H1 (cell line): Measurements from ENCODE around the gene ZBTB22. TPM values are rescaled to one million over a fixed set of nuclear protein-coding genes. Genes with fewer than 3 reads are reported as not detected.

Source experiments
- microRNA-seq, 2 experiments: library from miRNA; unstranded; fragments of <30 nt; microRNA quantifications; one replicate each; pipeline versions ENCODE4 to v1.2.0, GENCODE V29; 2016 to 2020; ENCODE audit warnings: borderline microRNAs expressed in 2 of 2, borderline number of aligned reads in 2 of 2, borderline replicate concordance in 1 of 2
- polyA plus RNA-seq, 7 experiments: library from polyadenylated mRNA; depleted of rRNA in 3 of 7; stranded (reverse) in 5 of 7; unstranded in 2 of 7; fragments of >200 nt in 5 of 7; fragments of 200-250 nt in 2 of 7; gene quantifications; 1 replicate in 5 of 7; 2 replicates in 1 of 7; 4 replicates in 1 of 7; pipeline versions ENCODE4 v1.2.1 to v1.2.3, GENCODE V29; 2011 to 2013; ENCODE audit warnings: missing spikeins in 2 of 7, mixed read lengths in 2 of 7
- total RNA-seq: library from RNA; stranded (reverse); fragmentation: NEBNext Ultra II Directional; extraction: Animal tissue kit (Norgen Biotek cat#: 25700); gene quantifications from 2 replicates; pipeline ENCODE4 v1.2.1, GENCODE V29; 2021

ZBTB22 gene
- total and polyA plus RNA-seq, 2 of the 8 experiments (the other 6 are each of a cell fraction or from before 2014, with no cell fraction given): 7.4 to 9.9 TPM

Small RNAs within 50 kb of the gene (microRNA-seq; reads per million reads assigned to microRNA genes)
- 0 to 0.20 reads per million in 2 experiments for gene MIR6834
- gene MIR6873: 0 to 0.20 reads per million in 2 experiments

Other genes with a start within 250 kb of the ZBTB22 start
- gene HLA-DPA1, start 244.1 kb downstream of the ZBTB22 start, total RNA-seq: 6.2 and 6.8 TPM in 2 replicates
- 8.4 and 13.1 TPM in 2 replicates for gene HLA-DPA1, start 244.1 kb downstream of the ZBTB22 start, polyA plus RNA-seq (2011; rRNA removed)
- 32.3 and 37.8 TPM in 2 replicates for gene HLA-DPB1, start 241.8 kb downstream of the ZBTB22 start, total RNA-seq
- gene HLA-DPB1, start 241.8 kb downstream of the ZBTB22 start, polyA plus RNA-seq (2011; rRNA removed): 58.8 and 62.8 TPM in 2 replicates
- 2.8 and 3.5 TPM in 2 replicates for gene COL11A2, start 125.3 kb downstream of the ZBTB22 start, total RNA-seq
- gene COL11A2, start 125.3 kb downstream of the ZBTB22 start, polyA plus RNA-seq (2011; rRNA removed): 3.8 and 4.7 TPM in 2 replicates
- gene RXRB, start 117.1 kb downstream of the ZBTB22 start, total RNA-seq: 17.8 and 18.1 TPM in 2 replicates
- 13.0 and 13.9 TPM in 2 replicates for gene RXRB, start 117.1 kb downstream of the ZBTB22 start, polyA plus RNA-seq (2011; rRNA removed)
- 120 and 123 TPM in 2 replicates for gene SLC39A7, start 116.9 kb downstream of the ZBTB22 start, total RNA-seq
- gene SLC39A7, start 116.9 kb downstream of the ZBTB22 start, polyA plus RNA-seq (2011; rRNA removed): 63.3 and 70.2 TPM in 2 replicates
- gene HSD17B8, start 113.1 kb downstream of the ZBTB22 start, total RNA-seq: 3.3 and 3.6 TPM in 2 replicates
- 17.1 and 22.0 TPM in 2 replicates for gene HSD17B8, start 113.1 kb downstream of the ZBTB22 start, polyA plus RNA-seq (2011; rRNA removed)
- gene RING1, start 109.2 kb downstream of the ZBTB22 start, total RNA-seq: 26.0 and 27.4 TPM in 2 replicates
- 16.4 and 26.0 TPM in 2 replicates for gene RING1, start 109.2 kb downstream of the ZBTB22 start, polyA plus RNA-seq (2011; rRNA removed)
- 35.0 and 36.5 TPM in 2 replicates for gene VPS52, start 45.9 kb downstream of the ZBTB22 start, total RNA-seq
- 86.3 and 89.7 TPM in 2 replicates for gene VPS52, start 45.9 kb downstream of the ZBTB22 start, polyA plus RNA-seq (2011; rRNA removed)
- gene RPS18, start 45.7 kb downstream of the ZBTB22 start, total RNA-seq: 2,791 and 2,796 TPM in 2 replicates
- 4,466 and 7,099 TPM in 2 replicates for gene RPS18, start 45.7 kb downstream of the ZBTB22 start, polyA plus RNA-seq (2011; rRNA removed)
- gene B3GALT4, start 40.6 kb downstream of the ZBTB22 start, total RNA-seq: 3.0 and 4.2 TPM in 2 replicates
- gene B3GALT4, start 40.6 kb downstream of the ZBTB22 start, polyA plus RNA-seq (2011; rRNA removed): 2.2 and 3.2 TPM in 2 replicates
- 91.0 and 99.4 TPM in 2 replicates for gene WDR46, start 28.5 kb downstream of the ZBTB22 start, total RNA-seq
- 69.7 and 71.3 TPM in 2 replicates for gene WDR46, start 28.5 kb downstream of the ZBTB22 start, polyA plus RNA-seq (2011; rRNA removed)
- 93.3 and 95.7 TPM in 2 replicates for gene PFDN6, start 28.1 kb downstream of the ZBTB22 start, total RNA-seq
- gene PFDN6, start 28.1 kb downstream of the ZBTB22 start, polyA plus RNA-seq (2011; rRNA removed): 32.0 and 33.5 TPM in 2 replicates
- gene RGL2, start 18.8 kb downstream of the ZBTB22 start, total RNA-seq: 58.1 and 63.2 TPM in 2 replicates
- gene RGL2, start 18.8 kb downstream of the ZBTB22 start, polyA plus RNA-seq (2011; rRNA removed): 80.3 and 124 TPM in 2 replicates
- gene TAPBP, start 3.7 kb downstream of the ZBTB22 start, total RNA-seq: 33.5 and 35.4 TPM in 2 replicates
- 24.5 and 28.9 TPM in 2 replicates for gene TAPBP, start 3.7 kb downstream of the ZBTB22 start, polyA plus RNA-seq (2011; rRNA removed)
- gene DAXX, start 5.2 kb upstream of the ZBTB22 start, total RNA-seq: 81.9 and 85.0 TPM in 2 replicates
- 31.1 and 53.7 TPM in 2 replicates for gene DAXX, start 5.2 kb upstream of the ZBTB22 start, polyA plus RNA-seq (2011; rRNA removed)
- 64.3 and 69.3 TPM in 2 replicates for gene KIFC1, start 74.1 kb upstream of the ZBTB22 start, total RNA-seq
- 46.6 and 60.9 TPM in 2 replicates for gene KIFC1, start 74.1 kb upstream of the ZBTB22 start, polyA plus RNA-seq (2011; rRNA removed)
- 45.4 and 47.3 TPM in 2 replicates for gene PHF1, start 93.3 kb upstream of the ZBTB22 start, total RNA-seq
- 78.6 and 109 TPM in 2 replicates for gene PHF1, start 93.3 kb upstream of the ZBTB22 start, polyA plus RNA-seq (2011; rRNA removed)
- 297 and 315 TPM in 2 replicates for gene CUTA, start 100.4 kb upstream of the ZBTB22 start, total RNA-seq
- 460 and 671 TPM in 2 replicates for gene CUTA, start 100.4 kb upstream of the ZBTB22 start, polyA plus RNA-seq (2011; rRNA removed)
- 101 and 109 TPM in 2 replicates for gene SYNGAP1, start 102.3 kb upstream of the ZBTB22 start, total RNA-seq
- gene SYNGAP1, start 102.3 kb upstream of the ZBTB22 start, polyA plus RNA-seq (2011; rRNA removed): 31.0 and 66.9 TPM in 2 replicates
- 20.2 and 25.0 TPM in 2 replicates for gene ZBTB9, start 136.8 kb upstream of the ZBTB22 start, total RNA-seq
- 15.1 and 16.9 TPM in 2 replicates for gene ZBTB9, start 136.8 kb upstream of the ZBTB22 start, polyA plus RNA-seq (2011; rRNA removed)